ENCODE results near the gene PARG.
"Not testable (repeated sequence)": the region's sequence is repeated elsewhere in the genome, so short reads cannot be mapped to it uniquely, and the experiment has no call there.

The PARG gene

DNA sequence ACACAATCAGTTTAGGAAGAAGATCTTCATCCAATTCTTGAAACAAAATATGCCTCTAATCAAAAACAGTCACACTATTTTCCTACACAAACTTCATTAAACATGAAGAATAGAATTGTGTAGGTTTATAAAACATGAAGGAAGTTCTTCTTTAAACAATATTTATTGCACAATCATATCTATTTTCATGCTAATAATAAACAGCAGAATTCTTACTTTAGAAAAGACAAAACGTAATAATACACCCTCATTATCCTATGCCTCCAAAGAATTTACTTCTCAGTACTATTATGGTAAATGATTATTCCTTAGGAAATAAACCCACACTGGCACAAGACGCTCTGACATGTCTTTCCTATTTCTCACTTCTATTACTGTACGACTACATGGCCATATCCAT lies 41.4 kb downstream of the PARG start:
- not testable (repeated sequence) for DNase-seq

DNA sequence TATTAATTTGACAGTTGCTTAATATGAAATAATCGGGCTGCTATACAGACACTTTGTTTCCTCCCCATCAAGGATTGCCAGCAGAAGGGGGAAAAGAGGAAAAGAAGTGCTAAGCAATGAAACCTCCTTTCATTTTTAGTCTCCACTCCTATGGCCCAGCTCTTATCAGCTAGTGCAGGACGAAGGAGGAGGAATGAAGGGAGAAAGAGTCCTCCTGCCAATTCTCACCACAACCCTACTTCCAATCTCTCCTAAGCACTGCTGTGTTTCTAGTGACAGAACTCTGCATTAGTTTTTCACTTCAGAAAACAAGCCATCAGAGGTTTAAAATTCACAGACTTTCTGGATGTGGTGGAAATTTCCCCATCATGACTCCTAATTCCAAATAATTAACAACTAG lies 41.8 kb downstream of the PARG start:
- not testable (repeated sequence) for DNase-seq

DNA sequence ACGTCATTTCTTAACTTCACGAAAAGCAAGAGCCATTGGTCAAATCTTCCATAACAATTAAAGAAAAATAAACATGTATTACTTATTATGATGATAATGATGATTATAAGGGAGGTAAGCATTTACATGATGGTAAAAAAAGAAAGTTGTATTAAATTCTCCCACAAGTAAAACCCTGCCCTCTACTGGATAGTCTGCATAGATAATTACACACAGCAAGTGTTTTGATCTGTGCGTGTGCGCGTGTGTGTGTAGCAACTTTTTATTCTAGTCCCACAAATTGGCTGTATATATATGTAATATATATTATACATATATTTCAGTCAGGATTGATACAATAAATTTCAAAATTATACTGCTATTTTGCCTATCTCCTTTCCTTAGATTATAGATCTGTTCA lies 51.8 kb downstream of the PARG start:
- DNase-seq: not testable (repeated sequence)

DNA sequence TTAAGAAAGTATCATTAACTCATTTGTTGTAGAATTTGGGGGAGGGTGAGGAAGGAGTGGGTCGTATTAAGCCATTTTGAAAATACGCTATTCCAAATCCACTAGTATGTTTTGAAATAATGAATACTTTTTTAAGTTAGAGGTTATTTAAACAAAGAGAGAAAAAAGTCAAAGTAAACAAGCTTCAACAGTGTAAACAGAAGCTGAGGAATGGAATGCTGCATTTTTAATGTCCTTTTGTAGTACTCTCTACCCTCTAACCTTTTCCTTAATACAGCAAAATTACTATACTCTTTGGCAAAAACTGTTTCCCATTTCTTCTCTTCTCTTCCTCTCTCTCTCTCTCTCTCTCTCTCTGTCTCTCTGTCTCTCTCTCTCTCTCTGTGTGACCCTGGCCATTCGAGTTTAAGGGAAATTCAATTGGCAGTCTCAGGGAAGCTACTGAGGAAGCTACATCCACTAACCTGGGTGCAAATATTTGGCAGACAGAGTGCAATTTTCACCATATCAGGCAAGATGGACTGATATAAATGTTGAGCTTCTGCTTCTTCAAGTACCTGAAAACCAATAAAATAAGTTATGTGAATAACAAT lies 57.0 kb downstream of the PARG start:
- DNase-seq: not testable (repeated sequence)

DNA sequence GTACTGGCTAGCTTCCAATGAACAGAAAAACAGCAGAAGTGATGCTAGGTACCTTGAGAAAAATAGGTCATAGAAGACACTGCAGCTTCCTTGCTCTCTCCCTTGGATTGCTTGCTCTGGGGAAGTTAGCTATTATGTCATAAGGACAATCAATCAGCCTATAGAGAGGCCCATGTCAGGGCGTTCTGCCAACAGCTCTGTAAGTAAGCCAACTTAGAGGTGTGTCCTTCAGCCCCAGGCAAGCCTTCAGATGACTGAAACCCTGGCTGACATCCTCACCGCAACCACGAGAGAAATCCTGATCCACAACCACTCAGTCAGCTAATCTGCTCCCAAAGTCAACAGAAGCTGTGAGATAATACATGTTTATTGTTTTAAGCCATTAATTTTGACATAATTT lies 58.0 kb downstream of the PARG start:
- not testable (repeated sequence) for DNase-seq

DNA sequence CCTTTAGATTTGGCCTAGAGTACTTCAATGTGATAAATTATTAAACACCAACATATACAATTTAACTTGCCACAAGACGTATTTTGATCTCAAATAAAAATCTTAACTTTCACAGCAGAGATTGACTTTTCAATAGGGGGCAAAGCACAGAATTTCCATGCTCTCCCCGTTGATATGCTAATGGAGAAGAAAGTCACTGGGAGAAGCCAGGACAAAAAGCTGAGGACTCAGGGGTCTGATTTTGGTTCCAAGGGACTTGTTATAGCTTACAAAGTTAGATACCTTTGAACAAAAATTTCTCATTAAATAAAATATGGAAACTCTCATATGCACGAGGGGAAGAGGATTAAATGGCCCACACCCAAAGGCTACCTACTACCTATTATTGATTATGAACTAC lies 59.5 kb downstream of the PARG start:
- not testable (repeated sequence) for DNase-seq

DNA sequence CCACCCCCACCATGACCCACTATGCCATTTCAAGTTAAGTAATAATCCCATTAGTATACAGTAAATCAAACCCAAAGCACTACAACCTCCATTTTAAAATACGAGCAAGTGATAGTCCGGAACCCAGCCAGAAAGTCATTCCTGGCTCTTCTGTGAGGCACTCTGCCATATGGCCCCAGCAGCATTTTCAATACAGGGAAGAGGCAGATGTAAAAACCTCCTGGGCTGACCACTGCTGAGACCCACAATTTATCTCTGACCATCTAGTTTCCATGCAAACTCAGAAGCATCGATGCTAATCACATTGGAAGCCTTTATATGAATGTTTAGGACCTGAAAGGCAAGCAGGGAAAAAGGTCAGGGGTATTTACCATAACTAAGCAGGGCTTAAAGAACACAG lies 69.1 kb downstream of the PARG start:
- not testable (repeated sequence) for DNase-seq

DNA sequence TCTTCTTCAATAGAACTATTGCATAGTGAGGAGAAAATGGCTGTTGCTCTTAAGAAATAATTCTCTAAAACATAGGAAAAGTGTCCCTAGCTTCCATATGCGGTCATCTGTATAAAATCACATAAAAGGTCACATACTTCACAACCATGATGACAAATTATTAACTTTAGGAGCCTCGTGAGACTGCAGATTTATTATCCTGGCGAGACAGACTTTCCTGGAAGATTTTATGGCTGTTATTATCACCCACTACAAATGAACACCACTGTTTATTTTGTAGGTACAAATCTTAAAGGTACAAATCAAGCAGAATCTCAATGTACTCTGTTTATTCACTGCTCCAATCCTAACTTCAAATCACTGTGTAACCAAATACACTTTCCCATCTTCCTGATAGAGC lies 70.4 kb downstream of the PARG start:
- DNase-seq: not testable (repeated sequence)

DNA sequence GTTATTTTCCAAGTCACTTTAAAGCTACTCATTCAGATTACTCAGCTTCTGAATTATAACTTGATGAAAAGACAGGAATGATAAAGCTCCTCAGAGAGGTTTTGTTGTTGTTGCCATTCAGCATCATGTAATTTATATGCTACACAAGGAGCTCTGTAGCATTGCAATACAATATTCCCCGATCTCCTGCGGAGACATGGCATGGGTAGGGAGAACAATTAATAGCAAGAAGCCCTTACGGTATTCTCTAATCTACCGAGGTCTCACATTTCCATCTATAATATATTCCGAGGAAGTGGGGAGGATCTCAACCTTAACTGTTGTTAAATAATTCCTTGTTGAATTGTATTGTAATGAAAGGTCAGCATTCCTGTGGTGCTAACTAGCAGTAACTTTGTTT lies 81.9 kb downstream of the PARG start:
- DNase-seq: not testable (repeated sequence)

DNA sequence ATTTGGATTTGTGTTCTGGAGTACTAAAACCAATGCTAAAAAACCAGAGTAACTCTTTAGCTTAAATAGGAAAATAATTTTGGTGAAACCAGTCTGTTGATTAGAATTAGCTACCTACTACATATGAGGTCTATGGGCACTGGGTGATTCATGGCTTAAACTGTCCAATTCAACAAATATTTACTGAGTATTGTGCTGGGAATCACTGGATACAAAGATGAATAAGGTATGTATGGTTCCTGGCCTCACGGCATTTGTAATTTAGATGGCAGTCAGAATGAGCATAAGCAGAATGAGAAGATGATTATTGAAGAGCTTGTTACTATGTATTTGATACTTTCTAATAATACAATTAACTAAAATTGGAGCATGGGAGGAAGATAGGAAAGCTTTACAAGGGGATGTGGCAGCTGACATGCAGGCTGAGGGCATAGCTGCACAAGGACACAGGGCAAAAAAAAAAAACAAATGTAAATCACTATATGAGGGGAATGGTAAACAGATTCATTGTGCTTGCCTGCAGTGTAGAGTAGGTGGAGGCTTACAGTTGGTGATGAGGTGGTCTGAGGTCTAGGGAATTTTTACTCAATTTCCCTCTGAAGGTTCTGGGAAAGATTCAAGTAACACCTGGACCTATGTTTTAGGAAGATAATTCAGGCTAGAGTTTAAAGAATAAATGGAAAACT lies 83.0 kb downstream of the PARG start:
- not testable (repeated sequence) for DNase-seq

DNA sequence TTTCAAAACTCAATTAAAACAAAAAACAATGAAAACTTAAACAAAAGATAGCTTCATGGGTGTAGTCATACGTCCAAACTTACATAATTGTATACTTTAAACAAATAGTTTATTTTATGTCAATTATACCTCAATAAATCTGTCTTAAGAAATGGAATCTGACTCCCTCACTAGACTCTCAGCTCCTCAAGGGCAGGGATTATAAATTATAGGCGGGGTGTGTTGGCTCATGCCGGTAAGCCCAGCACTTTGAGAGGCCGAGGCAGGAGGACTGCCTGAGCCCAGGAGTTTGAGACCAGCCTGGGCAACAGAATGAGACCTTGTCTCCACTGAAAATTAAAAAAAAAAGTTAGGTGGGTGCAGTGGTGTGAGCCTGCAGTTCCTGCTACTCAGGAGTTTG lies 92.3 kb downstream of the PARG start:
- not testable (repeated sequence) for DNase-seq

DNA sequence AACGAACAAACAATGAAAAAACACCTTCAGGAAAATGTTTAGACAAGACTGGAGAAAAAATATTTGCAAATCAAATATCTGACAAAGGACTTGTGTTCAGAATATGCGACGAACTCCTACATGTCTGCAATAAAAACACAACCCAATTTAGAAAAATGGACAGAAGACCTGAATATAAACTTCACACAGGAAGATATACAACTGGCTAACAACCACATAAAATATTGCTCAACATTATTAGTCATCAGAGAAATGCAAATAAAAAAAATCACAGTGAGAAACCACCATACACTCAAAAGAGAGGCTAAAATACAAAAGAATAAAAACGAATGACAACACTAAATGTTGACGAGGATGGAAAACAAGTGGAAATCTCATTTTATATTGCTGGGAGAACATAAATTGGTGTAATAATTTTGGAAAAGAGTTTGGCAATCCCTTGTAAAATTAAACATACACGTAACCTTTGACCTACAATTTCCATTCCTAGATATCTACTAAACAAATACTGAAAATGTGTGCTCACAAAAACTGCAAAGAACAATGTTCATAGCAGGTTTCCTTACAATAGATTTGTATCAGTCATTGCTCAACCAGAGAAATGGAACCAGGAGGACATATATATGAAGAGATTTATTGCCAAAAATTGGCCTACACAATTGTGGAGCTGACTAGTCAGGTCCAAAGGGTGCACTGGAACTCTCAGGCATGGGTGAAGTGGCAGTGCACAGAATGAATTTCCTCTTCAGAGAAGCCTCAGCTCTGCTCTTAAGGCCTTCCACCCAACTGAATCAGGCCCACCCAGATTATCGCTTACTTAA lies 96.8 kb downstream of the PARG start:
- no peak for DNase-seq

DNA sequence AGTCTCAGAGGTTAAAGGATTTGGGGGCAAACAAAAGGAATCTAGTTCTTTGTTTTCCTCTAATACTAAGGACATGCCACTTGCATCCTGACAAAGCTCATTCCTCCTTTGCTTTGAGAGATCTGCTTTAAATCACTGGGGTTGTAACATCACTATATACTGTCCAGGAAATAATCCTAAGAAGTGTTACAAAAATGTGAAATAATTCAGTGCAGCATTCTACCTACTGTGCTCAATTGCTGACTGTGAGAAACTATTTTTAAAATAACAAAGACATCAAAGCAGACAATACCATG lies 99.5 kb downstream of the PARG start:
- DNase-seq: not testable (repeated sequence)

DNA sequence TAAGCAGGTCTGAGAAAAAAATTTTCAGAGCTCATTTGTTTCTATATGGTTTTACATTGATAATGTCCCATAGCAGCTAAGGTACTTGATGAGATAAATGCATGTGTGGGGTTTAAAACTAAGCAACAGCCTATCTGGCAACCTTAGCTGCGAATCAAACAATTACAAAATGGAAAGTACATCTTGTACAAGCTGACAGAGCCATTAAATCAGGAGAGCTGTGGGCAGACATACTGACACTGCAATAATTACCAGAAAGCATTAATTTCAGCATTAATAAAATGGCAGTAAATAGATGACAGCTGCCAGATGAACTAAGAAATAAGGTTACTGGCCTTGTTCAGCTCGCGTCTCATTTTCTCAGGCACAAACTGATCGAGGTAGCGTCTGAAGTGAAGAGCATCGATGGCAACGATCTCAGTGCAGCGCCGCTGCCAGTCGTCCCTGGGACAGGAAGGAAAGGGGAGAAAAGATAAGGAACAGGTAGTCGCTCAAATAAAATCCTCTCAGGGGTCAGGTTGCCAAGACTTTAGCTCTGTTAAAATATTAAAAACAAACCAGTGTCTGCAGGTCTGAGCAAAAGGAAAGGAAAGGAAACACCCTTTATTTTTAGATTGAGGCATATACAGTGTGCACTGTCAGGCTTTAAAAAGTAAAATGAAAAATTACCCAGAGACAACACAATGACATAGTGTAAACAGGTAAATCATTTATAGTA lies 100.1 kb downstream of the PARG start:
- no peak for DNase-seq

DNA sequence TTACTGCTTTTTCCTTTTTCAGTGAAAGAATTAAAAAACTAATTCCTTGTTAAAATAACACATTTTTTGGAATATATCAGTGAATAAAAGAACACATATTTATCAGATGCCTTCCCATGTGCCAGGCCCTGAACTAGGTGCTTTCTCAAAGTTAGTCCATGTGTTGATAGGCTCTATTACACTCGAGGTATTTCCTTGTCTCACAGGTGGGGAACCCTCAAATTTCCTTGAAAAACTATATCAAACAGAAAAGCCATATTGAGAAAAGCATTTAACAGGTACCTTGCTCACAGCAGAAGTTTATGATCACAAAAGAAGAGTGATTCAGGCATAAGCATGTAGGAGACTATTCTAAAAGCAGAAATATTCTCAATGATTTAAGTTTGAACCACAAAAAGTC lies 104.1 kb downstream of the PARG start:
- DNase-seq: no peak

DNA sequence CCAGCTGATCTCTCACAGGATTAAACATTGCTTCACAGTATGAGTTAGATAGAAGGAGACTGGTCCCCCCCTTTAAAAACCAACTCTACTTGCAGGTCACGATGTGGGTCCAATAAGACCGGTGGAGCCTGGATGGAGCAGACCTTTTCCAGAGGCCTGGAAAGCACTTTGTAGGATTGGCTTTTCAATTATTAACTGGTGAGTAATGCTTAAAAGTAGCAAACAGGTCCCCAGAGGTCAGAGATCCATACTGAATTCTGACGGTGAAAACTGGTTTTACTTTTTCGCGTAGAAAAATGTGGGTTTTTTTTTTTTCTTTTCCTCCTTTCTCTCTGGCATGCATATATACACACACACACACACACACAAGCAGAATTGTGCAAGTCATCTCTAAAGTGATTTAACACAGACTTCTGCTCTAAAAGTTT lies 104.8 kb downstream of the PARG start:
- no peak for DNase-seq

DNA sequence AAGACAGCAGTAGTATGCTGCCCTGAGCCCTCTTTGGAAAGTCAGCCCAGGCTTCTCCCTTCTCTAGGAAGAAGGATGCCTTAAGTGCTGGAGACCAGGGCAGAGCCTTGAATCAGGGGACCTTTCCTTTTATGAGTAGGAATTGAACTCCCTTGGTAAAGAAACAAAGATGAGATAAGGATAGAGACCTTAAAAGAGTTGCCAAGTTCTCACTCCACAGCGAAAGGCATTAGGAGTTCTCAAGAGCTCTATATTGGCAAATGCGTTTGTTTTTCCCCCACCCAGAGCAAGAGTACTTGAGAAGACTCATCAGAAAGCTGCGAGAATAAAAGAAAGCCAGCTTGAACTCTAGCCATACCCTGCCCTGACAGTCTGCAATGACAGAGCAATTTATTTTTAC lies 106.9 kb downstream of the PARG start:
- no peak for DNase-seq

DNA sequence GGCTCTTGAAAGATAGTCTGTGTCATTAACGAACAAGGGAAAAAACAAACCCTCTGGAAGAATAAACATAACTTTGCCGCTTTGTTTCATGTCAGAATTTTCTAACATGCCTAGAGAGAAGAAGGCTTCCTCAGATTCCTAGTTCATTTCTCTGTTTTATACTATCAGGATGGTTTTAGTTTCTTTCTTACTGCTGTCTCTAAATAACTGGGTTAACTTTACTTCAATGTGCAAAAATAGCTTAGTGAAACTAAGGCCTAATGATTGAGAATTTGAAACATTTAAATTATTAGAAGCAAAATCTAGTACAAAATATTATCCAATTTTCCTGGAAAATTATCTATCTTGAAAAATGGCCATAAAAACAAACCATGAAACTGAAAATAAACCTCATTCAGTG lies 107.6 kb downstream of the PARG start:
- no peak for DNase-seq

DNA sequence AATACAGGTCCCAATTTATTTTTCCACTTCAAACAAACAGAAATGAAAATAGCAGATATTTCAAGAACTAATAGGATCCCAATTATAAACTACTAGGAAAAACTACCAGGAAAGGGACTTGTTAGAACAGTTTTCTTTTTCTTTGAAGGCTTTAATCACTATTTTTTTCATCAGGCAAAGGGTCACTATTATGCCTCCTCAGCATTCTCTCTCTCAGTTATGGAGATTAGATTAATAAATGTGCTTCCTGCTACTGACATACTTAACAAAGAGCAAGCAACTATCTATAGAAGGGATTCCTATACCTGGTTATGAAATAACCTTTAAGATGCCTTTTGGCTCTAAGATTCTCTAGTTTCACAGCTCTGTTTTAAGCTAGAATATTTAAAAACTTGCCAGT lies 108.7 kb downstream of the PARG start:
- DNase-seq: no peak

DNA sequence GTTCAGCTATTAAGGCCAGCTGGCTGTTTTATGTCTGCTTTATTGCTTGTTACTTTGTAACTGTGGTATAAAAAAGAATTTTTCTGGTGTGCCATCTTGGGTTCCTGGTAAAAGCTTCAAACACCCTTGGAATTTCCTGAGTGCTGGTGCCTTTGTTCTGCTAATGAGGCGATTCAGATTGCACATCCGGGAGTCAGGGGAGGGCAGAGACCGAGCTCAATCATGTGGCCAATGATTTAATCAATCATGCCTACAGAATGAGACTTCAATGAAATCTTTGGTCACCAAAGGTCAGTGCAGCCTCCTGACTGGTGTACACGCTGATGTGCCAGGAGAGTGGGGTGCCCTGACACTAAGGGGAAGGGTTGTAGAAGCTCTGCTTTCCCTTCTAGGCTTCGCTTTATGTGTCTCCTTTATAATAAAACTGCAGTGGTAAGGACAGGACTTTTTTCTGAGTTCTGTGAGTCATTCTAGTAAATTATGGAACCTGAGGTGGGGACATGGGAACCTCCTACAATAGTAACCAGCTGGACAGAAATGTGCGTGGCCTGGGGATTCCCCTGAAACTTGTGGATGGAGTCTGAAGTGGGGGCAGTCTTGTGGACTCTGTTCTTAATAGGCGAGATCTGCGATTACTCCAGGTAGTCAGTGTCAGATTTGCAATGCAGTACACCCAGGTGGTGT lies 110.3 kb downstream of the PARG start:
- no peak for DNase-seq

DNA sequence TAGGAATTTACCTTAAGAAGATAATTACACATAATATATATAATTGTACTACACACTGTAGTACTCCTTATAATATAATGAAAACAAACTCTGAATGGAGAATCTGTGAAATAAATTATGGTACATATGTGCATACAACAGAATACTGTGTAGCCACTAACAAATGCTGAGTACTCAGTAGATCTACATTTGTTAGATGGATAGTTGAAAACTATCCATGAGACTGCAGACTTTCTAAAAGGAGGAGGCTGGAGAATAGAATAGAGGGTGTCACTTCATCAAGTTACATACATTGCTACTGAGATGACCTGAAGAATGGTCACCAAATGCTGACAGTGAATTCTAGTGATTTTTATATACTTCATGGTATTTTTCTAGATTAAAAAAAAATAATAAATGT lies 111.0 kb downstream of the PARG start:
- DNase-seq: no peak

DNA sequence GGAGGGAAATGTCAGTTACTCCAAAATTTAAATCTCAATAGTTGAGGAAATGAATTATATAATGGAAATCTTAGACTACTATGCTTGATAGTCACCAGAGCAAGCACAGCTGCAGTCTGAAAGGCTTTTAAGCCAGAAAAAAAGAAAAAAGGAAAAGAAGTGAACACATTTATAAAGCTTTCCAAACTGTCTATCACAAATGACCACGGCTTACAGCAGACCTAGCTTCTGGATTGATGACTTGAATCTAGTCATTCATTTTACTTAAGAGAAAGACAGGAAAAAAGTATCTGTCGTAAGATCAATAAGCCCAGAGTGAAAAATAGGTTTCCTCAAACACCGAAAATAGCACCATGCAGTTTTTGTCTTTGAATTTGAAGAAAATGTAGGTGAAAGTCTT lies 111.8 kb downstream of the PARG start:
- DNase-seq: no peak

DNA sequence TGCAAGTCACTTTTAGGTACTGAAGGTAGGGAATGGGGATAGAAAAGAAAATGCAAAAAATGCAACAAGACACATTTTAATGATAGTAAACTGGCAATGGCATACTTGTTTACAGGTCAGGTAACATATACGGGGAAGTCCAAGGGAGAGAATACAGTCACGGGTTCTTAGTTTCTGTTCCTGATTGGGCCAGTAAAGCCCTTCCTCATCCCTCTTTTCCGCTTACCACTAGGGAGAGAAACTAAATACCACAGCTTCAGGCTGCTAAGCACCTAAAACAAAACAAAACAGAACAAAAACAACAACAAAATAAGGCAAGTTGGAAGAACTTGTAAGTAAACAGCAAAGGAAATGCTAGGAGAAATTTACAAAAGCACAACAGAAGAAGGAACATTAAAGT lies 114.5 kb downstream of the PARG start:
- DNase-seq: no peak

Measured in central memory CD4-positive, alpha-beta T cell (primary cell).